Left lung (tissue), 10 donors: ENCODE results near the gene HAL. TPM values are rescaled to one million over a fixed set of nuclear protein-coding genes. Genes with fewer than 3 reads are reported as not detected.

Source experiments
- ATAC-seq: fragments of 200-7000 bp; cut with Tn5 transposase; one replicate; pipeline ENCODE4 v1.9.1; 2020; ENCODE audit warnings: moderate library complexity
- DNase-seq, 4 donors: peaks; one replicate each; pipeline ENCODE4 v3.0.0-alpha.2; 2013 to 2020
- H3K27ac ChIP-seq, 2 donors: fragments of 200-600 bp; sonication (generic) in 1 of 2; one replicate each; pipeline versions ENCODE4 v1.5.0 to v1.8.0; 2020 to 2021
- H3K27me3 ChIP-seq, 2 donors: fragments of 200-600 bp; sonication (generic) in 1 of 2; one replicate each; pipeline versions ENCODE4 v1.5.0 to v1.8.0; 2020 to 2021
- H3K36me3 ChIP-seq, 2 donors: fragments of 200-600 bp; sonication (generic) in 1 of 2; one replicate each; pipeline versions ENCODE4 v1.5.0 to v1.8.0; 2020 to 2021
- H3K4me1 ChIP-seq, 2 donors: fragments of 200-600 bp; one replicate each; pipeline ENCODE4 v1.8.0; 2021
- H3K4me3 ChIP-seq, 2 donors: fragments of 200-600 bp; sonication (generic) in 1 of 2; one replicate each; pipeline versions ENCODE4 v1.5.0 to v1.8.0; 2020 to 2021; ENCODE audit warnings: mild to moderate bottlenecking in 1 of 2
- H3K9me3 ChIP-seq, 2 donors: fragments of 200-600 bp; sonication (generic) in 1 of 2; one replicate each; pipeline versions ENCODE4 v1.5.0 to v1.8.0; 2020 to 2021
- intact Hi-C, 2 donors: fragments of 100-400 bp; cut with DNase I; formaldehyde crosslinking; loops; one replicate each; pipeline versions ENCODE4 v1.11.2 to v1.14.2; 2022
- polyA plus RNA-seq, 6 donors: library from polyadenylated mRNA; unstranded; fragments of 120-200 nt; gene quantifications; one replicate each; pipeline ENCODE4 v1.2.1, GENCODE V29; 2013; ENCODE audit not compliant: insufficient read length in 6 of 6
- total RNA-seq, 2 donors: library from RNA; stranded (reverse); fragmentation: NEBNext Ultra II Directional; extraction: Animal tissue kit (Norgen Biotek cat#: 25700); gene quantifications; one replicate each; pipeline ENCODE4 v1.2.1, GENCODE V29; 2021
- TF ChIP-seq, protein P1 (sequence below), 2 donors: fragments of 200-600 bp; sonication (generic) in 1 of 2; IDR thresholded peaks; one replicate each; pipeline versions ENCODE4 v1.5.0 to v1.8.0; 2021; ENCODE audit warnings: antibody characterized with exemption in 2 of 2
- donor health status: DM: no; HTN: yes; CAD: no.
- donor health status: DM: no; HTN: no; CAD: no.

HAL gene
- total and polyA plus RNA-seq, 8 donors, result 0.64 to 7.1 (median 1.1) TPM

DNA sequence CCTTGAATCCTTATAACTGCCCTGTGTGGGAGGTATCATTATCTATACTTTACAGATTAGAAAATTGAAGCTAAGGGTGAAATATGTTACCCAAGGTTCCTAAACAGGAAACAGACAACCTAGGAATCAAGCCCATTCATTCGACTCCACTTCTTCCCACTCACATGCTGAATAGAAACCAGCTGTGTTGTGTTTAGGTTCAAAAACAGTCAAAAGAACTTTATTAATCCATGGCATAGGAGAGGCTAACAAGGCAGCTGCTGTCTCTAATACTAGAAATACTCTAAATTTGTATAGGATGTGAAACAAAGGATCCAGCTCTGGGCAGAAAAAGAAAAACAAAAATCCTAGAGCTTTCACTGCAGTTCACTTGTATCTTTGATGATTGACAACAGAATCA, 43.1 kb downstream of the HAL start:
- intact Hi-C loops, result no loop called here

DNA sequence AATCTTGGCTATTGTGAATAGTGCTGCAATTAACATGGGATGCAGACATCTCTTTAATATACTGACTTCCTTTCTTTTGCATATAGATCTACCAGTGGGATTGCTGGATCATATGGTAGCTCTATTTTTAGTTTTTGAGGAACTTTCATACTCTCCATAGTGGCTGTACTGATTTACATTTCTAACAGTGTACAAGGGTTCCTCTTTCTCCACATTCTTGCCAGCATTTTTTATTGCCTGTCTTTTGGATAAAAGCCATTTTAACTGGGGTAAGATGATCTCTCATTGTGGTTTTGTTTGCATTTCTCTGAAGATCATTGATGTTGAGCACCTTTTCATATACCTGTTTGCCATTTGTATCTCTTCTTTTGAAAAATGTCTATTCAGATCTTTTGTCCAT, 44.6 kb downstream of the HAL start:
- TF ChIP-seq, protein P1, sequence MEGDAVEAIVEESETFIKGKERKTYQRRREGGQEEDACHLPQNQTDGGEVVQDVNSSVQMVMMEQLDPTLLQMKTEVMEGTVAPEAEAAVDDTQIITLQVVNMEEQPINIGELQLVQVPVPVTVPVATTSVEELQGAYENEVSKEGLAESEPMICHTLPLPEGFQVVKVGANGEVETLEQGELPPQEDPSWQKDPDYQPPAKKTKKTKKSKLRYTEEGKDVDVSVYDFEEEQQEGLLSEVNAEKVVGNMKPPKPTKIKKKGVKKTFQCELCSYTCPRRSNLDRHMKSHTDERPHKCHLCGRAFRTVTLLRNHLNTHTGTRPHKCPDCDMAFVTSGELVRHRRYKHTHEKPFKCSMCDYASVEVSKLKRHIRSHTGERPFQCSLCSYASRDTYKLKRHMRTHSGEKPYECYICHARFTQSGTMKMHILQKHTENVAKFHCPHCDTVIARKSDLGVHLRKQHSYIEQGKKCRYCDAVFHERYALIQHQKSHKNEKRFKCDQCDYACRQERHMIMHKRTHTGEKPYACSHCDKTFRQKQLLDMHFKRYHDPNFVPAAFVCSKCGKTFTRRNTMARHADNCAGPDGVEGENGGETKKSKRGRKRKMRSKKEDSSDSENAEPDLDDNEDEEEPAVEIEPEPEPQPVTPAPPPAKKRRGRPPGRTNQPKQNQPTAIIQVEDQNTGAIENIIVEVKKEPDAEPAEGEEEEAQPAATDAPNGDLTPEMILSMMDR (IDR thresholded peaks at IDR 0.05), result no peak
- DNase-seq (no peak), ATAC-seq (peak; percentile 38)
- Histone ChIP-seq H3K36me3 (no peaks in the 10 kb centered on the region), H3K4me3 (no peak overlapping the region), H3K4me1 (no peaks in the 10 kb centered on the region), H3K27ac (no peak overlapping the region), H3K9me3 (no peaks in the 10 kb centered on the region), H3K27me3 (no peaks in the 10 kb centered on the region)
- intact Hi-C loops, result no loop called here

More for the DNA sequence above, 43.1 kb downstream of the HAL start:
- no peak for ATAC-seq
- TF ChIP-seq, protein P1 (IDR thresholded peaks at IDR 0.05), result no peak
- no peak overlapping the region for H3K4me3 ChIP-seq
- no peaks in the 10 kb centered on the region for H3K9me3 ChIP-seq
- no peaks in the 10 kb centered on the region for H3K36me3 ChIP-seq
- H3K27ac ChIP-seq, result no peak overlapping the region
- no peaks in the 10 kb centered on the region for H3K4me1 ChIP-seq
- H3K27me3 ChIP-seq, result no peaks in the 10 kb centered on the region
- no peak for DNase-seq

DNA sequence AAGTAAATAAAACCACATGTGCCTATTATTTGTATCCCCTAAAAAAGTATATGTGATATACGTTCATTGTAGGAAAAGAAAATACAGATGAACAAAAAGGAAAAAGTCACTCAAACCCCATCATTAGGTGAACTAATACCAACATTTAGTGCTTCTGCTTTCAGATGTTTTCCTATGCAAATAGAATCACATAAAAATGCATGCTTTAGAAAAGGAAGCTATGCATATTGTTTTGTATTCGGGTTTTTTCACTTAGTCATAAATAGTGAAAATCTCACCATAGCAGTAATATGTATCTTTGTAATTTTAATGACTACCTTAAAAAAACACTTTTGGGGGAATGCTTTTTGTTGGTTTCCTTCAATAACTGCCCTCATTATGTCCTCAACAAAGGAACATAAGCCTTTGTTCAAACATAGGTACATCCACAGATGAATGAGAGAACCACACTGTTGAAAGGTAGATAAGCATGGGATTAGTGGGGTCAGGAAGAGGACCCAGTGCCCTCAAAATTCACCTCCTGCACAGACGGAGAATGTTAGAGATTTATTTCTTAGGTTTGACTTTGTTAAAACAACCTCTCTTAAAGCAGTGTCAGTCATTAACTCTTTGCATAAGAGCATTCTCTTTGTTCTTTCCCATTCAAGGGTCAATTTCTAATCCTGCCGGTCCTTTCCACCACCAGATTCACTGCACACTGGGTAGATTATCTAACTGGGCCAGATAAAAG, 46.5 kb downstream of the HAL start:
- H3K27me3 ChIP-seq, result no peaks in the 10 kb centered on the region
- ATAC-seq (no peak), DNase-seq (no peak)
- no peaks in the 10 kb centered on the region for H3K36me3 ChIP-seq
- TF ChIP-seq, protein P1 (IDR thresholded peaks at IDR 0.05), result no peak
- H3K4me1 ChIP-seq, result no peaks in the 10 kb centered on the region
- no peak overlapping the region for H3K27ac ChIP-seq
- intact Hi-C loops, result no loop called here
- no peaks in the 10 kb centered on the region for H3K9me3 ChIP-seq
- H3K4me3 ChIP-seq, result no peak overlapping the region

DNA sequence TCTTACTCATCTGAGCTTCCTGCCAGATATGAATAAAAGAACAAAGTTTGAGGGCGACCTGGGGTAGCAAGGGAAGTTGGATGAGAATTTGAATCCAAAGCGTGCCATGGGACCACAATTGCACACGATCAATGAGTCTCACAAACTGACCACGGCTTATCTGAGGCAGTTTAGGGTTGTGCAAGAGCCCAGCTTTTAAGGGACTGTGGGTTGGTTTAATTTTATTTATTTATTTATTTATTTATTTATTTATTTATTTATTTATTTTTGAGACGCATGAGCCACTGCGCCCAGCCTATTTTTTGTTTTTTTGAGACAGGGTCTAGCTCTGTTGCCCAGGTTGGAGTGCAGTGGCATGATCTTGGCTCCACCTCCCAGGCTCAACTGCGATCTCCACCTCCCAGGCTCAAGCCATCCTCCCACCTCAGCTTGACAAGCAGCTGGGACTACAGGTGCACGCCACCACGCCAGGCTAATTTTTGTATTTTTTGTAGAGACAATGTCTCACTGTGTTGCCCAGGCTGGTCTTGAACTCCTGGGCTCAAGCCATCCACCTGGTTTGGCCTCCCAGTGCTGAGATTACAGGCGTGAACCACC, 51.9 kb downstream of the HAL start:
- H3K4me3 ChIP-seq, result peak overlapping the region in 1 of 2 donors; percentile 84
- TF ChIP-seq, protein P1 (IDR thresholded peaks at IDR 0.05), result no peak

DNA sequence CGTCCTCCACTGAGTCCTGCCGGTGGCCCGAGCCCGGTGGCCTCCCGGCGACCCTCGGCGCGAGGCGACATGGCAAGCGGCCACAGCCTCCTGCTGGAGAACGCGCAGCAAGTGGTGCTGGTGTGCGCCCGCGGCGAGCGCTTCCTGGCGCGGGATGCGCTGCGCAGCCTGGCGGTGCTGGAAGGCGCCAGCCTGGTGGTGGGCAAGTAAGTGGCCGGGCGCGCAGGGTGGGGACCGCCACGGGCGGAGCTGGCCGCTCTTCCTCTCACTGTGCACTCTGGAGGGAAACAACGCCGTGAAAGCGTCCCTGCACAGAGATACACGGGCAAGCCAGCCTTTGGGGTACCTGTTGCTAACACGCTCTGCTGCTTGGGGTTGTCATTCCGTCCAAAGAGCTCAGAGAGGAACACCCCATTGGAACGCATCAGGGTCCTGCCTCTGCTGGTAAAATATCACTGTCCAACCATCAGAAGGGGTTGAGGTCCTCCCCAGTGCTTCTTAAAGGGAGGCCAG, 52.8 kb downstream of the HAL start, which contains the start of gene AMDHD1:
AMDHD1 (plus strand) TSS at position 2 of the 513 bp plus-strand sequence; CDS start at position 70, 68 bp downstream.
- DNase-seq, result peak; percentile 26 to 92 (median 57)
- no peaks in the 10 kb centered on the region for H3K36me3 ChIP-seq
- no peaks in the 10 kb centered on the region for H3K27me3 ChIP-seq
- no peaks in the 10 kb centered on the region for H3K9me3 ChIP-seq
- intact Hi-C loops, result no loop called here
- TF ChIP-seq, protein P1 (IDR thresholded peaks at IDR 0.05), result no peak
- peak within 1 kb of the TSS; percentile 81 to 82 for H3K27ac ChIP-seq
- H3K4me3 ChIP-seq, result peak within 1 kb of the TSS; percentile 51 to 84
- ATAC-seq, result peak; percentile 80
- H3K4me1 ChIP-seq, result peaks cover 0 to 14% of the 10 kb centered on the region in 2 donors

More for the DNA sequence above, 51.9 kb downstream of the HAL start:
- H3K27me3 ChIP-seq, result no peaks in the 10 kb centered on the region
- no peaks in the 10 kb centered on the region for H3K9me3 ChIP-seq
- no peak for ATAC-seq
- no peaks in the 10 kb centered on the region for H3K36me3 ChIP-seq
- no peak for DNase-seq
- no peak overlapping the region for H3K27ac ChIP-seq
- peaks cover 0 to 14% of the 10 kb centered on the region in 2 donors for H3K4me1 ChIP-seq
- intact Hi-C loops, result no loop called here
